ENCODE measurements around the gene CD99L2.

DNA sequence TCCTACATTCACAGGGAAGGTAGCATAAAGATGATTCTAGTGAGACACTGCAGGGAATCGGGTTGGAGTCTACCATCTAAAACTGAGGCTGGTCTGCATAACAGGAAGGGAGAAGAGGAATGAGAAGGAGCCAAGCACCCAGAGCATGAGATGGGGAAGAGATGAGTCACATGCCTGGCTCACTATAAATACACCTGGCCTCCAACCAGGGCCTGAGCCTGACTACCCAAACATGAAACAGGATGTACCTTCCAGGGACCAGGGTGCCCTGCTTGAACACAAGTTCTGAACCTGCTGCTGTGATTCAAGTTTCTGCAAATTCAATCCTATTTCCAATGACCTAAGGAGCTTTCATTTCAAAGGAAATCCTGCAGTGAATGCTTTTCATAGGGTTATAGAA is 24.9 kb downstream of the CD99L2 start:
- TF ChIP-seq, protein P1, sequence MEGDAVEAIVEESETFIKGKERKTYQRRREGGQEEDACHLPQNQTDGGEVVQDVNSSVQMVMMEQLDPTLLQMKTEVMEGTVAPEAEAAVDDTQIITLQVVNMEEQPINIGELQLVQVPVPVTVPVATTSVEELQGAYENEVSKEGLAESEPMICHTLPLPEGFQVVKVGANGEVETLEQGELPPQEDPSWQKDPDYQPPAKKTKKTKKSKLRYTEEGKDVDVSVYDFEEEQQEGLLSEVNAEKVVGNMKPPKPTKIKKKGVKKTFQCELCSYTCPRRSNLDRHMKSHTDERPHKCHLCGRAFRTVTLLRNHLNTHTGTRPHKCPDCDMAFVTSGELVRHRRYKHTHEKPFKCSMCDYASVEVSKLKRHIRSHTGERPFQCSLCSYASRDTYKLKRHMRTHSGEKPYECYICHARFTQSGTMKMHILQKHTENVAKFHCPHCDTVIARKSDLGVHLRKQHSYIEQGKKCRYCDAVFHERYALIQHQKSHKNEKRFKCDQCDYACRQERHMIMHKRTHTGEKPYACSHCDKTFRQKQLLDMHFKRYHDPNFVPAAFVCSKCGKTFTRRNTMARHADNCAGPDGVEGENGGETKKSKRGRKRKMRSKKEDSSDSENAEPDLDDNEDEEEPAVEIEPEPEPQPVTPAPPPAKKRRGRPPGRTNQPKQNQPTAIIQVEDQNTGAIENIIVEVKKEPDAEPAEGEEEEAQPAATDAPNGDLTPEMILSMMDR (IDR thresholded peaks at IDR 0.05), result no peak
- TF ChIP-seq POLR2A (IDR thresholded peaks at IDR 0.05), result no peak
- TF ChIP-seq POLR2AphosphoS5 (IDR thresholded peaks at IDR 0.05; ENCODE audit: insufficient read depth in 1 of 2, low read depth in 1 of 2), result no peak
